ENCODE measurements around the gene REPS1. TPM values are rescaled to one million over a fixed set of nuclear protein-coding genes. Genes with fewer than 3 reads are reported as not detected.
"Not testable (repeated sequence)": the region's sequence is repeated elsewhere in the genome, so short reads cannot be mapped to it uniquely, and the experiment has no call there.

The REPS1 gene
- total RNA-seq, 1 experiment from 2014 or later = 63.4 TPM

- Histone ChIP-seq H3K36me3 (ENCODE audit: insufficient read depth, low read length, poor library complexity, severe bottlenecking) (no peaks in the 10 kb centered on the region), H3K9me3 (ENCODE audit: low read depth, low read length, poor library complexity, severe bottlenecking) (no peaks in the 10 kb centered on the region), H3K4me3 (ENCODE audit: low read depth, low read length, poor library complexity, severe bottlenecking) (no peak overlapping the region), H3K27ac (ENCODE audit: low read depth, low read length, poor library complexity, severe bottlenecking) (no peak overlapping the region), H3K27me3 (replicated peaks; ENCODE audit: insufficient read depth, low read depth, low read length, poor library complexity) (no peaks in the 10 kb centered on the region), H3K4me1 (ENCODE audit: insufficient read depth, low read length, poor library complexity, severe bottlenecking) (no peaks in the 10 kb centered on the region)
- ChIA-PET CTCF (no interaction called here), POLR2A (ENCODE audit: low non-redundant PET) (no interaction called here)
- intact Hi-C loops (cut with micrococcal nuclease; ENCODE audit: unreplicated experiment) = no loop called here
- no TSS peak for BruUV-seq (replicated peaks)
- TF ChIP-seq CTCF (conservative IDR thresholded peaks at IDR 0.05; ENCODE audit: low read depth, low read length) (no peak), EZH2 (IDR thresholded peaks at IDR 0.05; ENCODE audit: borderline replicate concordance, low read depth, low read length, poor library complexity, severe bottlenecking) (no peak)
- DNase-seq (ENCODE audit: low spot score) = no peak
These were observed 9.1 kb upstream of the REPS1 start for GRCh38 chr6:138997136-138997535.

GRCh38 chr6:138996524-138996923, 8.5 kb upstream of the REPS1 start:
- POLR2A ChIA-PET (ENCODE audit: low non-redundant PET) = no interaction called here
- CTCF ChIA-PET = no interaction called here
- Histone ChIP-seq H3K27me3 (replicated peaks; ENCODE audit: insufficient read depth, low read depth, low read length, poor library complexity) (no peaks in the 10 kb centered on the region), H3K27ac (ENCODE audit: low read depth, low read length, poor library complexity, severe bottlenecking) (no peak overlapping the region), H3K9me3 (ENCODE audit: low read depth, low read length, poor library complexity, severe bottlenecking) (no peaks in the 10 kb centered on the region), H3K36me3 (ENCODE audit: insufficient read depth, low read length, poor library complexity, severe bottlenecking) (no peaks in the 10 kb centered on the region), H3K4me1 (ENCODE audit: insufficient read depth, low read length, poor library complexity, severe bottlenecking) (no peaks in the 10 kb centered on the region), H3K4me3 (ENCODE audit: low read depth, low read length, poor library complexity, severe bottlenecking) (no peak overlapping the region)
- intact Hi-C loops (cut with micrococcal nuclease; ENCODE audit: unreplicated experiment) = no loop called here
- DNase-seq (ENCODE audit: low spot score) = no peak
- no TSS peak for BruUV-seq (replicated peaks)
- TF ChIP-seq CTCF (conservative IDR thresholded peaks at IDR 0.05; ENCODE audit: low read depth, low read length) (no peak), EZH2 (IDR thresholded peaks at IDR 0.05; ENCODE audit: borderline replicate concordance, low read depth, low read length, poor library complexity, severe bottlenecking) (no peak)

DNA sequence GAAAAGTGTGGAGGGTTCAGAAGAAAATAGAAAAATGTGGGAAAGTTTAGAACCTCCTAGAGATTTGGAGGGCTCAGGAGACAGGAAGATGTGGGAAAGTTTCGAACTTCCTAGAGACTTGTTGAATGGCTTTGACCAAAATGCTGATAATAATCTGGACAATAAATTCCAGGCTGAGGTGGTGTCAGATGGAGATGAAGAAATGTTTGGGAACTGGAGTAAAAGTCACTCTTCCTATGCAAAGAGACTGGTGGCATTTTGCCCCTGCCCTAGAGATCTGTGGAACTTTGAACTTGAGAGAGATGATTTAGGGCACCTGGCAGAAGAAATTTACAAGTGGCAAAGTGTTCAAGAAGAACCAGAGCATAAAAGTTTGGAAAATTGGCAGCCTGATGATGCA, 5.4 kb upstream of the REPS1 start:
- H3K4me1 ChIP-seq (ENCODE audit: insufficient read depth, low read length, poor library complexity, severe bottlenecking); H3K36me3 ChIP-seq (ENCODE audit: insufficient read depth, low read length, poor library complexity, severe bottlenecking); H3K27ac ChIP-seq (ENCODE audit: low read depth, low read length, poor library complexity, severe bottlenecking); POLR2A ChIA-PET (ENCODE audit: low non-redundant PET); BruUV-seq (replicated peaks); H3K4me3 ChIP-seq (ENCODE audit: low read depth, low read length, poor library complexity, severe bottlenecking); CTCF ChIA-PET; intact Hi-C loops (cut with micrococcal nuclease; ENCODE audit: unreplicated experiment); H3K9me3 ChIP-seq (ENCODE audit: low read depth, low read length, poor library complexity, severe bottlenecking); H3K27me3 ChIP-seq (replicated peaks; ENCODE audit: insufficient read depth, low read depth, low read length, poor library complexity); DNase-seq (ENCODE audit: low spot score): not testable (repeated sequence)

- intact Hi-C loops (cut with micrococcal nuclease; ENCODE audit: unreplicated experiment); H3K27ac ChIP-seq (ENCODE audit: low read depth, low read length, poor library complexity, severe bottlenecking); H3K36me3 ChIP-seq (ENCODE audit: insufficient read depth, low read length, poor library complexity, severe bottlenecking); H3K4me1 ChIP-seq (ENCODE audit: insufficient read depth, low read length, poor library complexity, severe bottlenecking); BruUV-seq (replicated peaks); POLR2A ChIA-PET (ENCODE audit: low non-redundant PET); CTCF ChIA-PET; H3K27me3 ChIP-seq (replicated peaks; ENCODE audit: insufficient read depth, low read depth, low read length, poor library complexity); H3K9me3 ChIP-seq (ENCODE audit: low read depth, low read length, poor library complexity, severe bottlenecking); DNase-seq (ENCODE audit: low spot score); H3K4me3 ChIP-seq (ENCODE audit: low read depth, low read length, poor library complexity, severe bottlenecking): not testable (repeated sequence)
These were observed 4.9 kb upstream of the REPS1 start for GRCh38 chr6:138992965-138993364.
